Activated CD4-positive, alpha-beta T cell treated with anti-CD3 and anti-CD28 coated beads for 1 hour (primary cell): ENCODE data around the gene USP35.

Experiments
- DNase-seq: peaks from one replicate; pipeline ENCODE4 v3.0.0-alpha.2; 2020

Gene USP35

DNA sequence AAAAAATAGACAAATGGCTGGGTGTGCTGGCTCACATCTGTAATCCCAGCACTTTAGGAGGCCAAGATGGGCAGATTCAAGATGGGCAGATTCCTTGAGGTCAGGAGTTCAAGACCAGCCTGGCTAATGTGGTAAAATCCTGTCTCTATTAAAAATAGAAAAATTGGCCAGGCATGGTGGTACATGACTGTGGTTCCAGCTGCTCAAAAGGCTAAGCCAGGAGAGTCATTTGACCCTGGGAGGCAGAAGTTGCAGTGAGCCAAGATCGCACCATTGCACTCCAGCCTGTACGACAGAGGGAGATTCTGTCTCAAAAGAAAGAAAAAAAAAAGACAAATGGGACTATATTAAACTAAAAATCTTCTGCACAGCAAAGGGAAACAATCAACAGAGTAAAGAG lies 55.4 kb downstream of the USP35 start:
- no peak for DNase-seq

GRCh38 chr11:78244546-78245255 lies 56.0 kb downstream of the USP35 start:
- no peak for DNase-seq

DNA sequence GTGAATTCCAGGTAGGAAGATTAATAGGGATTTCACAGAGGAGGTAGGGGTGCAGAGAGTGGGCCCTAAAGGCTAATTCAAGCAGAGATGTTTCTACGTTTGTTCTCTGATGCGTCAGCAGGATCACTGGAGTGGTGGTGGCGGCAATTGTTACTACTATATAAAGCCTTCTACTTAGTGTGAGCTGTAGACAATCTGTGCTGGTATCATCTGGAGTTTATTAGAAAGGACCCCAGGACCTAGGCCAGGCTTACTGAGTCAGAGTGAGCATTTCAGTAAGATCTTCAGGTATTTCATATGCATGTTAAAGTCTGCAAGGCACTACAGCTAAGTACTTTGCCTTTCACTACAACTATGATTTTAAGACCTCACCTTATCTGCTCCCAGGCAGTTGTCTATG lies 59.5 kb downstream of the USP35 start:
- no peak for DNase-seq

- DNase-seq = no peak
These were observed 60.2 kb downstream of the USP35 start for GRCh38 chr11:78248903-78249302.

GRCh38 chr11:78250099-78250498 lies 61.4 kb downstream of the USP35 start:
- DNase-seq = no peak

GRCh38 chr11:78251083-78251775 lies 62.5 kb downstream of the USP35 start:
- DNase-seq = no peak

- DNase-seq = no peak
These were observed 65.1 kb downstream of the USP35 start for GRCh38 chr11:78253797-78254196.

GRCh38 chr11:78254268-78254667 lies 65.5 kb downstream of the USP35 start:
- DNase-seq = no peak

GRCh38 chr11:78255919-78256318 lies 67.2 kb downstream of the USP35 start:
- DNase-seq = no peak

- DNase-seq = no peak
These were observed 68.2 kb downstream of the USP35 start for GRCh38 chr11:78256962-78257361.

GRCh38 chr11:78257654-78258053 lies 68.9 kb downstream of the USP35 start:
- no peak for DNase-seq

- no peak for DNase-seq
These were observed 71.2 kb downstream of the USP35 start for GRCh38 chr11:78259777-78260487.

- DNase-seq = no peak
These were observed 72.6 kb downstream of the USP35 start for GRCh38 chr11:78261367-78261766.

GRCh38 chr11:78261828-78262227 lies 73.1 kb downstream of the USP35 start:
- no peak for DNase-seq

- DNase-seq = no peak
These were observed 73.5 kb downstream of the USP35 start for GRCh38 chr11:78262238-78262637.

DNA sequence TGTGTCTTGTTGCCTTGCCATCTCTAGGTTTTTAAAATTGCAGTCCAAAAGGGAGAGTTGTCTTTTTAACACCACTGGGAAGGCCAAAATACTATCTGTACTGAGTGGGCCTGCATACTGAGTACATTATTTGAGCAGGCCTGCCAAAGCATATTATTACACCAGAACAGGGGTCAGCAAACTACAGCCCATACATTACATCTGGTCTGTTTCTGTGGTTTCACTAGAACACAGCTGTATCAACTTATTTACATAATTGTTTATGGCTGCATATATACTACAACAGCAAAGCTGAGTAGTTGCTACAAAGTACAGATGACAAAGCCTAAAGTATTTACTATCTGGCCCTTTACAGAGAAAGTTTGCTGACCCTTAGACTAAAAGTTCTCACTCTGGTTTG lies 74.0 kb downstream of the USP35 start:
- DNase-seq = no peak
